Endodermal cell (in vitro differentiated cells): ENCODE measurements around the gene HSDL2. TPM values are rescaled to one million over a fixed set of nuclear protein-coding genes. Genes with fewer than 3 reads are reported as not detected.
"Not testable (repeated sequence)": the region's sequence is repeated elsewhere in the genome, so short reads cannot be mapped to it uniquely, and the experiment has no call there.

Experiments used
- DNase-seq: peaks from one replicate; pipeline ENCODE4 v3.0.0-alpha.2; 2017
- H3K27ac ChIP-seq: 2 replicates; pipeline ENCODE4 v1.5.1; 2013; ENCODE audit warnings: mild to moderate bottlenecking, low read depth, low read length, moderate library complexity
- H3K27me3 ChIP-seq: 2 replicates; pipeline ENCODE4 v1.6.1; 2013; ENCODE audit warnings: mild to moderate bottlenecking, low read length, moderate library complexity; ENCODE audit not compliant: insufficient read depth, control insufficient read depth, poor library complexity, severe bottlenecking
- H3K36me3 ChIP-seq: 2 replicates; pipeline ENCODE4 v1.7.0; 2013; ENCODE audit warnings: mild to moderate bottlenecking, low read length, moderate library complexity; ENCODE audit not compliant: control insufficient read depth, insufficient read depth
- H3K4me1 ChIP-seq: one replicate; pipeline ENCODE4 v1.7.0; 2013; ENCODE audit warnings: low read length; ENCODE audit not compliant: control insufficient read depth, insufficient read depth
- H3K4me3 ChIP-seq: 2 replicates; pipeline ENCODE4 v1.5.1; 2013; ENCODE audit warnings: mild to moderate bottlenecking, low read length, moderate library complexity
- H3K9ac ChIP-seq: 2 replicates; pipeline ENCODE4 v1.6.1; 2013; ENCODE audit warnings: mild to moderate bottlenecking, low read length, moderate library complexity; ENCODE audit not compliant: poor library complexity, severe bottlenecking; ENCODE audit errors: extremely low read depth
- H3K9me3 ChIP-seq: 2 replicates; pipeline ENCODE4 v1.6.1; 2013; ENCODE audit warnings: mild to moderate bottlenecking, low read length, moderate library complexity; ENCODE audit not compliant: control insufficient read depth
- H3K27ac Mint-ChIP-seq: 2 replicates; pipeline ENCODE4 v1.8.0; 2020; ENCODE audit warnings: mixed read lengths
- H3K27me3 Mint-ChIP-seq: 2 replicates; pipeline ENCODE4 v1.8.0; 2021; ENCODE audit warnings: mild to moderate bottlenecking, mixed read lengths; ENCODE audit not compliant: insufficient read depth
- H3K36me3 Mint-ChIP-seq: 2 replicates; pipeline ENCODE4 v1.8.0; 2020; ENCODE audit warnings: low read depth, mixed read lengths
- H3K4me1 Mint-ChIP-seq: 2 replicates; pipeline ENCODE4 v1.8.0; 2020; ENCODE audit warnings: mixed read lengths
- H3K4me3 Mint-ChIP-seq: 2 replicates; pipeline ENCODE4 v1.8.0; 2020; ENCODE audit warnings: mild to moderate bottlenecking, moderate library complexity, mixed read lengths
- H3K9me3 Mint-ChIP-seq: 2 replicates; pipeline ENCODE4 v1.8.0; 2020; ENCODE audit warnings: mild to moderate bottlenecking, mixed read lengths
- WGBS, 2 experiments: methylation state at CpG; one replicate each; pipeline versions ENCODE4 v1.1.5 to v1.1.7; 2013; ENCODE audit warnings: missing lambda C conversion rate in 2 of 2, mixed read lengths in 1 of 2; ENCODE audit not compliant: insufficient coverage in 1 of 2, insufficient read length in 1 of 2; 5-methylcytosine and 5-hydroxymethylcytosine counted together
- total RNA-seq, 2 donors: library from RNA; stranded (reverse); fragmentation: NEBNext Ultra II Directional in 1 of 2; extraction: Animal tissue kit (Norgen Biotek cat#: 25700) in 1 of 2; gene quantifications; 2 replicates in 1 of 2; 3 replicates in 1 of 2; pipeline ENCODE4 v1.2.1, GENCODE V29; 2021
- TF ChIP-seq, protein P1 (sequence below): fragments of 200-600 bp; sonication (generic); conservative IDR thresholded peaks from 2 replicates; pipeline ENCODE4 v1.5.0; 2021; ENCODE audit warnings: antibody characterized with exemption, mild to moderate bottlenecking

The HSDL2 gene
- total RNA-seq, 2 donors from 2014 or later = 22.5 to 29.1 TPM

DNA sequence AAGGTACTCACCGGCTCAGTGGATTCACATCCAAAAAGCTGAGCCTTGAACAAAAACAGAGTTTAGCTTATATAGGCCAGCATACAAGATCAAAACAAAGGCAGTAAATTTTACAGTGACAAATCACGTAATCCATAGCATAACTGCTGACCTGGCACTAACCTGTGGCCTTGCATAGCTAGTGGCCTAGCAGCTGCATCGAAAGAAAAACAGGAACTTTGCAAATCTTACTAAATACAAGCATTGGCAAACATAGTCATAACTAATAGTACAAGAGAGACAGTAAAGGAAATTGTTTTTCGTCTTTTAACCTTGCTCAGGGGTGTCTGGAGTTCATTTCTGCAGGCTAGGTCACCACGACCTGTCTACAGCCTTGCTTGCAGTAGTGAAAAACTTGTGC is 4.8 kb downstream of the HSDL2 start:
- WGBS, 2 experiments = 90% methylated on average over 3 to 5 of the region's 5 CpGs
- no peaks in the 10 kb centered on the region for H3K9me3 ChIP-seq
- no peak for DNase-seq
- H3K4me1 Mint-ChIP-seq = peaks cover 5% of the 10 kb centered on the region
- no peak overlapping the region for H3K4me3 Mint-ChIP-seq
- H3K4me1 ChIP-seq = no peaks in the 10 kb centered on the region
- TF ChIP-seq, protein P1, sequence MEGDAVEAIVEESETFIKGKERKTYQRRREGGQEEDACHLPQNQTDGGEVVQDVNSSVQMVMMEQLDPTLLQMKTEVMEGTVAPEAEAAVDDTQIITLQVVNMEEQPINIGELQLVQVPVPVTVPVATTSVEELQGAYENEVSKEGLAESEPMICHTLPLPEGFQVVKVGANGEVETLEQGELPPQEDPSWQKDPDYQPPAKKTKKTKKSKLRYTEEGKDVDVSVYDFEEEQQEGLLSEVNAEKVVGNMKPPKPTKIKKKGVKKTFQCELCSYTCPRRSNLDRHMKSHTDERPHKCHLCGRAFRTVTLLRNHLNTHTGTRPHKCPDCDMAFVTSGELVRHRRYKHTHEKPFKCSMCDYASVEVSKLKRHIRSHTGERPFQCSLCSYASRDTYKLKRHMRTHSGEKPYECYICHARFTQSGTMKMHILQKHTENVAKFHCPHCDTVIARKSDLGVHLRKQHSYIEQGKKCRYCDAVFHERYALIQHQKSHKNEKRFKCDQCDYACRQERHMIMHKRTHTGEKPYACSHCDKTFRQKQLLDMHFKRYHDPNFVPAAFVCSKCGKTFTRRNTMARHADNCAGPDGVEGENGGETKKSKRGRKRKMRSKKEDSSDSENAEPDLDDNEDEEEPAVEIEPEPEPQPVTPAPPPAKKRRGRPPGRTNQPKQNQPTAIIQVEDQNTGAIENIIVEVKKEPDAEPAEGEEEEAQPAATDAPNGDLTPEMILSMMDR = no peak
- no peaks in the 10 kb centered on the region for H3K27me3 ChIP-seq
- H3K27ac ChIP-seq = no peak overlapping the region
- H3K9ac ChIP-seq = no peak overlapping the region
- H3K4me3 ChIP-seq = no peak overlapping the region
- H3K36me3 ChIP-seq = no peaks in the 10 kb centered on the region
- H3K36me3 Mint-ChIP-seq = peaks cover 7% of the 10 kb centered on the region
- H3K27me3 Mint-ChIP-seq = no peaks in the 10 kb centered on the region
- H3K9me3 Mint-ChIP-seq = no peaks in the 10 kb centered on the region
- no peak overlapping the region for H3K27ac Mint-ChIP-seq

DNA sequence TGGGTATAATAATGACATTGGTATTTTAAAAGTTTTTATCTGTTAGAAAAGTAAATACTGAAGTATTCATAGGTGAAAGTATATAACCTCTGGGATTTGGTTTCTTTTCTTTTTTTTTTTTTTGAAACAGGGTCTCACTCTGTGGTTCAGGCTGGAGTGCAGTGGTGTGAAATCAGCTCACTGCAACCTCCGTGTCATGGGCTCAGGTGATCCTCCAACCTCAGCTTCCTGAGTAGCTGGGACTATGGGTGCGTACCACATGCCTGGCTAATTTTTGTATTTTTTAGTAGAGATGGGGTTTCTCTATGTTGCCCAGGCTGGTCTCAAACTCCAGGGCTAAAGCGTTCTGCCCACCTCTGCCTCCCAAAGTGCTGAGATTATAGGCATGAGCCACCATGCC is 7.2 kb downstream of the HSDL2 start:
- no peaks in the 10 kb centered on the region for H3K4me1 ChIP-seq

DNA sequence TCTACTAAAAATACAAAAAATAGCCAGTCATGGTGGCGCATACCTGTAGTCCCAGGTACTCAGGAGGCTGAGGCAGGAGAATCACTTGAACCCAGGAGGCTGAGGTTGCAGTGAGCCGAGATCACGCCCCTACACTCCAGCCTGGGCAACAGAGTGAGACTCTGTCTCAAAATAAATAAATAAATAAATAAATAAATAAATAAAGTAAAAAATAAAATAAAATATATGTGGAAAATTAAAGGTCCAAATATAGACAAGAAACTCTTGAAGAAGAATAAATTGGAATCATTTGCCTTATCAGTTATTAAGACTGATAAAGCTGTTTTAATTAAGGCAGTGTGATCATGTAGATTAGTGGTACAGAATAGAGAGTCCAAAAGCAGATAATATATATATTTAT is 10.0 kb downstream of the HSDL2 start:
- Mint-ChIP-seq H3K36me3 (peaks cover 29% of the 10 kb centered on the region), H3K9me3 (peaks cover 15% of the 10 kb centered on the region)
- H3K27ac Mint-ChIP-seq, H3K4me1 ChIP-seq, H3K9ac ChIP-seq, H3K27me3 Mint-ChIP-seq, H3K4me1 Mint-ChIP-seq, DNase-seq, H3K4me3 ChIP-seq, H3K4me3 Mint-ChIP-seq, H3K27ac ChIP-seq, H3K36me3 ChIP-seq, H3K27me3 ChIP-seq: not testable (repeated sequence)
- peaks cover 14% of the 10 kb centered on the region for H3K9me3 ChIP-seq
- WGBS, 2 experiments = 96 to 100% methylated on average over 1 to 3 of the region's 3 CpGs

More for the DNA sequence above, 7.2 kb downstream of the HSDL2 start:
- TF ChIP-seq, protein P1 = no peak
- H3K36me3 Mint-ChIP-seq = peaks cover 10% of the 10 kb centered on the region
- peaks cover 10% of the 10 kb centered on the region for H3K9me3 ChIP-seq
- H3K27me3 ChIP-seq = no peaks in the 10 kb centered on the region
- H3K4me3 Mint-ChIP-seq = no peak overlapping the region
- no peak overlapping the region for H3K27ac Mint-ChIP-seq
- no peaks in the 10 kb centered on the region for H3K4me1 Mint-ChIP-seq
- H3K9me3 Mint-ChIP-seq = peaks cover 7% of the 10 kb centered on the region
- H3K27ac ChIP-seq = no peak overlapping the region
- no peak overlapping the region for H3K4me3 ChIP-seq
- no peaks in the 10 kb centered on the region for H3K36me3 ChIP-seq
- DNase-seq = no peak
- H3K9ac ChIP-seq = no peak overlapping the region
- H3K27me3 Mint-ChIP-seq = no peaks in the 10 kb centered on the region
- WGBS, 2 experiments = 90 to 92% methylated on average over 3 of the region's 3 CpGs

DNA sequence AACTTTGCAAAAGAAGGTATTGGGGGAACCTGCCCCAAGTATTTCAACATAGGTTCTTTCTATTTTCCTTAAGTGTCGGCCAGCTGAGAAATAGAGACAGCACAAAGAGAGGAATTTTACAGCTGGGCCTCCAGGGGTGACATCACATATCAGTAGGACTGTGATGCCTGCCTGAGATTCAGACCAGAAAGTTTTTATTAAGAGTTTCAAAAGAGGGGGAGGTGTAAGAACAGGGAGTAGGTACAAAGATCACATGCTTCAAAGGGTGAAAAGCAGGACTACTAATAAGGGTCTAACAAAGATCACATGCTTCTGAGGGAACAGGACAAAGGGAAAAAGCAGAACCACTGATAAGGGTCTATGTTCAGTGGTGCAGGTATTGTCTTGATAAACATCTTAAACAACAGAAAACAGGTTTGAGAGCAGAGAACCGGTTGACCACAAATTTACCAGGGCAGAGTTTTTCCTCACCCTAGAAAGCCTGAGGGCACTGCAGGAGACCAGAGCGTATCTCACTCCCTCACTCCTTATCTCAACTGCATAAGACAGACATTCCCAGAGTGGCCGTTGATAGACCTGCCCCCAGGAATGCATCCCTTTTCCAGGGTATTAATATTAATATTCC is 12.1 kb downstream of the HSDL2 start:
- H3K4me1 ChIP-seq, H3K4me3 Mint-ChIP-seq, H3K27me3 ChIP-seq, H3K4me1 Mint-ChIP-seq, H3K36me3 ChIP-seq, H3K4me3 ChIP-seq, H3K27ac ChIP-seq, H3K27me3 Mint-ChIP-seq, H3K27ac Mint-ChIP-seq, DNase-seq, H3K9ac ChIP-seq: not testable (repeated sequence)
- H3K9me3 ChIP-seq = peaks cover 14% of the 10 kb centered on the region
- WGBS, 2 experiments = 96 to 100% methylated on average over 2 to 4 of the region's 4 CpGs
- Mint-ChIP-seq H3K36me3 (peaks cover 36% of the 10 kb centered on the region), H3K9me3 (peaks cover 15% of the 10 kb centered on the region)

DNA sequence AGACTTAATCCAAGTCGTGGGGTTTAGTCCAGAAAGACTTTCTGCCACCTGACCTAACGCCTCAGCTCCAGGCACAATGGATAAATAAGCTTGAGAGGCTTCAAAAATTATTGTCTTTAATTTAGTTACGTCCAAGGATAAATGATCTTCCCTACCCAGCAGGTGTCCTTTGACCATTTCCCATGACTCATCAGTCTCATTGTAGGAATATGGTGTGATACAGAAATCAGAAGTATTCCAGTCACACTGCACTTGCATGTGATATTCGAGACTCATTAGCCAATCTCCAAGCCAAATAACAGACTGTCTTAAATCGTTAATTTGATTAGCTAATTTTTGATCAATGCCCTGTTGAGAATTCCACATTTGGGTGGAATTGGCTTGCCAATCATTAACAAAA is 13.2 kb downstream of the HSDL2 start:
- H3K9ac ChIP-seq, H3K27me3 ChIP-seq, DNase-seq, H3K4me3 ChIP-seq, H3K27me3 Mint-ChIP-seq, H3K4me1 ChIP-seq, H3K36me3 ChIP-seq, H3K4me3 Mint-ChIP-seq, H3K27ac Mint-ChIP-seq, H3K4me1 Mint-ChIP-seq, H3K27ac ChIP-seq: not testable (repeated sequence)
- Mint-ChIP-seq H3K36me3 (peaks cover 42% of the 10 kb centered on the region), H3K9me3 (peaks cover 26% of the 10 kb centered on the region)
- H3K9me3 ChIP-seq = peaks cover 20% of the 10 kb centered on the region
- 95 to 100% methylated on average over 3 to 5 of the region's 5 CpGs for WGBS, 2 experiments
